Activated CD8-positive, alpha-beta memory T cell treated with anti-CD3 and anti-CD28 coated beads, Interleukin-2, amount 10 ng/mL, durations not matched to agents 7 days and 5 days (primary cell): ENCODE data around the gene MPST. TPM values are rescaled to one million over a fixed set of nuclear protein-coding genes. Genes with fewer than 3 reads are reported as not detected.
A peak's percentile ranks its signal among the peaks of the same experiment; 100 is the strongest.

Experiments
- ATAC-seq: fragments of 150-1000 bp; cut with Tn5 transposase; one replicate; pipeline ENCODE4 v1.10.0; 2021; ENCODE audit warnings: moderate library complexity
- CTCF ChIA-PET: fragments of 350-600 bp; sonication (Branson Sonifier 250); formaldehyde crosslinking; loops from one replicate; lab custom pipeline; 2021; ENCODE audit warnings: antibody characterized with exemption; lab: Charles Lee
- DNase-seq: peaks from one replicate; pipeline ENCODE4 v3.0.0-alpha.2; 2020
- H3K27ac Mint-ChIP-seq: one replicate; pipeline ENCODE4 v1.8.0; 2021; ENCODE audit warnings: mild to moderate bottlenecking, mixed read lengths
- H3K27me3 Mint-ChIP-seq: one replicate; pipeline ENCODE4 v1.8.0; 2021; ENCODE audit warnings: mixed read lengths
- H3K36me3 Mint-ChIP-seq: one replicate; pipeline ENCODE4 v1.8.0; 2021; ENCODE audit warnings: mild to moderate bottlenecking, mixed read lengths
- H3K4me1 Mint-ChIP-seq: one replicate; pipeline ENCODE4 v1.8.0; 2021; ENCODE audit warnings: mixed read lengths
- H3K4me3 Mint-ChIP-seq: one replicate; pipeline ENCODE4 v1.8.0; 2021; ENCODE audit warnings: mild to moderate bottlenecking, moderate library complexity, mixed read lengths
- H3K9me3 Mint-ChIP-seq: one replicate; pipeline ENCODE4 v1.8.0; 2022; ENCODE audit warnings: low read depth, mixed read lengths
- total RNA-seq, 2 experiments: library from RNA; stranded (reverse); gene quantifications; one replicate each; pipeline ENCODE4 v1.2.3, GENCODE V29; 2021

The MPST gene
- total RNA-seq, 2 experiments from 2014 or later: 42.3 to 61.0 TPM

- Mint-ChIP-seq H3K27ac (no peak overlapping the region), H3K27me3 (no peaks in the 10 kb centered on the region), H3K4me3 (no peak overlapping the region), H3K36me3 (peaks cover 14% of the 10 kb centered on the region), H3K9me3 (no peaks in the 10 kb centered on the region), H3K4me1 (peaks cover 41% of the 10 kb centered on the region)
- CTCF ChIA-PET: interaction anchor here (1.0 to 2.1 kb wide), 3 partner anchors 10 to 143 kb away, joined by 4 to 10 read pairs (median 7); no protein-coding TSS in a partner anchor
- ATAC-seq: no peak
- DNase-seq: no peak
These were observed 36.7 kb downstream of the MPST start for GRCh38 chr22:37056246-37056645.

DNA sequence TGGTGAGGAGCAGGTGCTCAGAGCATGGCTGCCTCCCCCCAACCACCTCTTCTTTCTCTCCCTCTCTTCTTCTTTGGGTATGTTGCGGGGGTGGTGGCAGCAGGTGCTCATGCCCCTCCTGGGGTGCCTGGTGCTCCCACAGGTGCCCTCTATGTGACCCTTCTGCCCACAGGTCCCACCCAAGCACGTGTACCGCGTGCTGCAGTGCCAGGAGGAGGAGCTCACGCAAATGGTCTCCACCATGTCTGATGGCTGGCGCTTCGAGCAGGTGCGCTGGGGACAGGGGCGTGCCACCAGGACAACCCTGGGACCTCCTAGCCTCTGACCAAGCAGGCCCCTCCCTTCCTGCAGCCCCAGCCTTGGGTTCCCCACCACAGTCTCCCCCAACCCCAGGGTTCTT lies 37.7 kb downstream of the MPST start:
- CTCF ChIA-PET: interaction anchor here (1.2 kb wide), 1 partner anchor 11 kb away, joined by 3 read pairs; no protein-coding TSS in a partner anchor
- DNase-seq (no peak), ATAC-seq (no peak)
- H3K27ac Mint-ChIP-seq: no peak overlapping the region
- H3K4me1 Mint-ChIP-seq: peaks cover 48% of the 10 kb centered on the region
- no peaks in the 10 kb centered on the region for H3K27me3 Mint-ChIP-seq
- no peak overlapping the region for H3K4me3 Mint-ChIP-seq
- peaks cover 14% of the 10 kb centered on the region for H3K36me3 Mint-ChIP-seq
- no peaks in the 10 kb centered on the region for H3K9me3 Mint-ChIP-seq

DNA sequence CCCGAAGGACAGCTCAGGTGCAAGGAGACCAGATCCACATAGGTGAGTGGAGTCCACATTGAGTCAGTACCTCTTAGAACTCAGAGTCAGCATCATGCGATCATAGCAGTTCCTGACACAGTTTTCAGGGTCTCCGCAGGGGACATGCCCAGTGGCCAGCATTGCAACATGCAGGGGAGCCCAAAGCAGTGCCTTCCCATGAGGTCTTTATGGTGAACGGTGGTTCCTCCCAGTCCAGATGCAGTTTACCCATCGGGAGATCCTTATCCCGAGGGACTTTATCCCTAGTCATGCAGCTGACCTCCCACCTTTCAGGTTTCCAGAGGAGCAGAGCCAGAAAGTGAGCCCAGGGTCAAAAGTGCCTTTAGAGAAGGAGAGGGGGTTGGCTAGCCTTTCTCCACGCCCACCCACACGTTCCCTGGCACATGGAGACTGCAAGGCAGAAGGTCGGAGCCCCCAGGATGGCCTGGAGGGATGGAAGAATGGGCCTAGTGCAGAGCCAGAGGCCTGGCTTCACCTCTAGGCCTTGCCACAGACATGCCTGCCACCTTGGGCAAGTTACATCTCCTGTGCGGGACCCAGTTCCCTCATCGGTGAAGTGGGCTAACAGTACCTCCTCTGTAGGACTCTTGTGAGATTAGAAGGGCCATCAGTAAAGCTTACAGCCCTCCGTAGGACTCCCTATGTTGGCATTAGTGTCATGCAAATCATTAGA lies 38.4 kb downstream of the MPST start:
- CTCF ChIA-PET: interaction anchor here (0.8 to 1.2 kb wide), 2 partner anchors 12 to 139 kb away, joined by 3 read pairs; no protein-coding TSS in a partner anchor
- no peak for ATAC-seq
- H3K4me1 Mint-ChIP-seq: peaks cover 43% of the 10 kb centered on the region
- no peaks in the 10 kb centered on the region for H3K27me3 Mint-ChIP-seq
- H3K27ac Mint-ChIP-seq: no peak overlapping the region
- no peaks in the 10 kb centered on the region for H3K9me3 Mint-ChIP-seq
- DNase-seq: no peak
- no peak overlapping the region for H3K4me3 Mint-ChIP-seq
- H3K36me3 Mint-ChIP-seq: peaks cover 14% of the 10 kb centered on the region

DNA sequence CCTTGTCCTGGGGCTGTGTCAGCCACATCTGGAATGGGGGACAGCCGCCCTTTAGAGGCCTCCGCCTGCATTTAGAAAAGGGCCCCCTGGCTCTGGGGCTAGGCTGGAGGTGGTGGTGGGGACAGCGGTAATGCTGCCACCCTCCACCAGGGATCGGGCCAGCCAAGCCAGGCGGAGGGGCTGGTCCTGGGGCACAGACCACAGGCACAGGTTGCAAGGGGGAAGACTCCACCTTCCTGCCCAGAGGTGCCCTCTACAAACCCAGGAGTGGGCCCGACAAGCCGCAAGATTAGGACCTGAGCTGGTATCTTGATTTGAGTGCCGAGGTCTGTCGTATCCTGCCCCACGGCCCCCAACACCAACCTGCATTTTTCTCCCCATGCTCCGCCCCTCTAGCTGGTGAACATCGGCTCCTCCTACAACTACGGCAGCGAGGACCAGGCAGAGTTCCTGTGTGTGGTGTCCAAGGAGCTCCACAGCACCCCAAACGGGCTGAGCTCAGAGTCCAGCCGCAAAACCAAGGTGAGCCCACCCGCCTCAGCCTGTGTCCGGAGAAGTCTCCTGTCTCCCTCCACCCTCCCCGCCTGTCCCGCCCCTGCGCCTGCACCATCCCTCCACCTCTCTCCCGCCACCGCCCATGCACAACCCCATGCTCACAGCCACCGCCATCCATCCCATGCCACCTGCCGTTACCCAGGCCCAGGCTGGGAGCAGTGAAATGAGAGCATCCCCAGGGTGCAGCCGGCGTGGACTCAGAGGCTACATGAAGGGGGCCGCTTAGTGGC lies 39.6 kb downstream of the MPST start:
- Mint-ChIP-seq H3K4me3 (no peak overlapping the region), H3K27me3 (no peaks in the 10 kb centered on the region), H3K4me1 (peaks cover 35% of the 10 kb centered on the region), H3K36me3 (peaks cover 14% of the 10 kb centered on the region), H3K27ac (peak overlapping the region; percentile 7), H3K9me3 (no peaks in the 10 kb centered on the region)
- DNase-seq (no peak), ATAC-seq (no peak)
- CTCF ChIA-PET: interaction anchor here (0.8 kb wide), 1 partner anchor 138 kb away, joined by 3 read pairs; no protein-coding TSS in a partner anchor

DNA sequence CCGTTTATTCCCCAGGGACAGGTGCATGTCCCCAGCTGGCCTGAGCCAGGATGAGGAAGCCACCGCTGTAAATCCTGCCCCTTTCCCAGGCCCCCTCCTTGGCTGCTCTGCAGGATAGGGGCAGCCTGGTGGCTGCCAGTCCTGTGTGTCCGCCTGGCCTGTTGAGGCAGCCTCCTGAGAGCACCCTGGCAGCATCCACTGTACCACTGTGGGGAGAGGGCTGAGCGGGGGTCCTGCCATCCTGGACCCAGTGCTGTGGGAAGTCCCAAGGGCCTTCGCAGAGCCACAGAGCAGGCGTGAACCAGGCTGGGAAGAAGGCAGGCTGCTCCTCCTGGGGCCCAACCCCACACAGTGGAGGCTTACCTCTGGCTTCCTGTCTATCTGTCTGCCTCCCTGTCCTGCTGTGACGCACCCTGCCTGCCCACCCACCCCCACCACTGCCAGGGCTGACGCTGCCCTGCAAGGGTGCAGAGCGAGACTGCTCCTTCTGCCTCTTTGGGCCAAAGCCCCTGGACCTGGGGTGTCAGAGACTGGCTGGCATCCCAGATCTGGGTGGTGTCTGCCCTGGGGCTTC lies 40.4 kb downstream of the MPST start:
- Mint-ChIP-seq H3K4me1 (peaks cover 35% of the 10 kb centered on the region), H3K4me3 (peak overlapping the region; percentile 66), H3K36me3 (peaks cover 14% of the 10 kb centered on the region), H3K27ac (peak overlapping the region; percentile 81), H3K27me3 (no peaks in the 10 kb centered on the region), H3K9me3 (no peaks in the 10 kb centered on the region)
- ATAC-seq (peak; percentile 83), DNase-seq (peak; percentile 78)
- CTCF ChIA-PET: interaction anchor here (1.2 to 2.1 kb wide), 4 partner anchors 9 to 284 kb away, joined by 3 to 6 read pairs (median 4); partner anchors contain the start of genes IFT27 and KCTD17

DNA sequence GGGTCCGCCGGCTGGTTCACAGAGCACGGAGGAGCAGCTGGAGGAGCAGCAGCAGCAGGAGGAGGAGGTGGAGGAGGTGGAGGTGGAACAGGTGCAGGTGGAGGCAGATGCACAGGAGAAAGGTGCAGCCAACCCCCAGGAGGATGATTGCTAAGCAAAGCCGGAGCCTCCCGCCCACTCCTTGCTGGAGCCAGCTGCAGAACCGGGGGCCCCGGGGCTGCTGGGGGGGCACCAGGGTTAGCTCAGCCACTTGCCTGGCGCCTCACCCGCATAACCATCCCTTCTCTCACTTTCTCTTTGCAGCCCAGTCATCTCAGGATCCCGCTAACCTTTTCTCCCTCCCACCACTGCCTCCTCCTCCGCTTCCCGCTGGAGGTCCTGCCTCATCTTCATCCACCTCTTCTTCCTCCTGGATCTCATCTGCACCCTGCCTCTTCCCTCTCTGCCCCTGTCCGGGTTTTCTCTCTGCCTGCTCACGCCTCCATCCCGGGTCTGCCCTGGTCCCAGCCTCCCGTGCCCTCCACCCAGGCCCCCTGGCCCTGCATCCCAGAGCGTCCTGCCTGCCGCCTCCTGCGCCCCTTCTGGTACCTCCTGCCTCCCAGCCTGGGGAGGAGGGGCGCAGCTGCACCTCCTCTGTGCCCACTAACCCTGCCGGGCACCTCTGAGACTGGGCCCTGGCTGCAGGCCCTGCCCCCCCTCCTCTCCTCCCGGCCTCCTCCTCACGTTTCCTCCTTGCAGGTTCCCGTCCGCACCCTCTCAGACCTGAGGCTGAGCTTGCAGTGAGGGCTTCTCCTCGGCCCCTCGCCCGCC lies 41.5 kb downstream of the MPST start:
- peaks cover 35% of the 10 kb centered on the region for H3K4me1 Mint-ChIP-seq

GRCh38 chr22:37061611-37062375 lies 42.3 kb downstream of the MPST start:
- peak overlapping the region; percentile 19 for H3K27ac Mint-ChIP-seq
- H3K27me3 Mint-ChIP-seq: no peaks in the 10 kb centered on the region
- no peak overlapping the region for H3K4me3 Mint-ChIP-seq
- CTCF ChIA-PET: interaction anchor here (1.0 to 2.1 kb wide), 7 partner anchors 10 to 286 kb away, joined by 3 to 6 read pairs (median 3); partner anchors contain the start of genes IFT27 and KCTD17
- no peaks in the 10 kb centered on the region for H3K9me3 Mint-ChIP-seq
- peaks cover 35% of the 10 kb centered on the region for H3K4me1 Mint-ChIP-seq
- ATAC-seq: no peak
- peaks cover 10% of the 10 kb centered on the region for H3K36me3 Mint-ChIP-seq
- DNase-seq: no peak

More for the DNA sequence above, 41.5 kb downstream of the MPST start:
- Mint-ChIP-seq H3K9me3 (no peaks in the 10 kb centered on the region), H3K27me3 (no peaks in the 10 kb centered on the region), H3K36me3 (peaks cover 13% of the 10 kb centered on the region), H3K4me3 (peak overlapping the region; percentile 66), H3K27ac (peak overlapping the region; percentile 81)
- CTCF ChIA-PET: interaction anchor here (0.7 to 2.1 kb wide), 10 partner anchors 10 to 285 kb away, joined by 3 to 6 read pairs (median 3); partner anchors contain the start of genes IFT27, KCTD17, MPST and TST
- DNase-seq (peak; percentile 86), ATAC-seq (peak; percentile 74)

DNA sequence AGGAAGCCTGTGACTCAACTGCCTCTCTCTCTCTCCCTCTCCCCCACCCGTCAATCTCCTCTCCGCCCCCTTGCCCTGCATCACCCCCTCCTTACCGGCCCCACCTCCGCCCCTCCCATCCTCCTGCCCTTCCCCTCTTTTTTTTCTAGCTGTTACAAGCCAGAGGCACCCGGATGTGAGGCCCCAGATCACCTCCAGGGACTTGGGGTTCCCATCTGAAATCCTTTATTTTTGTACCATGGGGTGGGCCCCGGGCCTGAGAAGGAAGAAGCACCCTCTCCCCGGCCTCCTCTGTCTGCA lies 42.8 kb downstream of the MPST start:
- H3K4me3 Mint-ChIP-seq: no peak overlapping the region
- ATAC-seq (no peak), DNase-seq (no peak)
- no peaks in the 10 kb centered on the region for H3K9me3 Mint-ChIP-seq
- H3K36me3 Mint-ChIP-seq: peaks cover 6% of the 10 kb centered on the region
- no peaks in the 10 kb centered on the region for H3K27me3 Mint-ChIP-seq
- H3K27ac Mint-ChIP-seq: no peak overlapping the region
- CTCF ChIA-PET: interaction anchor here (1.0 to 1.1 kb wide), 2 partner anchors 14 to 18 kb away, joined by 3 to 4 read pairs; no protein-coding TSS in a partner anchor
- peaks cover 35% of the 10 kb centered on the region for H3K4me1 Mint-ChIP-seq

DNA sequence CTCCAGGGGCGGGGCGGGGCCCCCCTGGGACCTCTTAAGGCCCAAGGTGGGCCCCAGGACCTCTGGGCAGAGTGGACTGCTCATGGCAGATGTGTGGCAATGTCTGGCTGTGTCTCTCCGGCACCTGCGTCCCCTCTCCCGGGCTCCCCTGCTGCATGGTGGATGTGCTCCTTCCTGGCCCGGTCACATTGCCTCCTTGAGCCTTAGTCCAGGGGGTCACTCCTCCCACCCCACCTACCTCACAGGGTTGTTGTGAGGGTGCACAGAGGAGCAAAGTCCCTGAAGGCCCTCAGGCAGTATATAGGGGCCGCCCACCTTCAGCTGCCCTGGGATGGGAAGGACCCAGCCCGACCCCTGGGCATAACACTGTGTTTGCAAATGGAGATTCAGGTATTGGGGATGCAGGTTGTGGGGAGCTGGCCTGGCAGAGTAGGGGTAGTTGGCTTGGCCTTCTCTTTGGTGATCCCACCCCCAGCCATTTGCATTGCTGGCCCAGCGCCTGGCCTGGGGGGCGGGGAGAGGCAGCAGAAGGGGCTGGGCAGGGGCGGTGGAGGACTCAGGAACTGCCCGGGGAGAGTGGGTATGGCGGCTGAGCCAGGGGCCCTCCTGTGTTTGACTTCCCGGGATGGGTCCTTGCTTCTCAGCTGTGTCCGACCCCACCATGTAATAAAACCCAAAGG lies 43.3 kb downstream of the MPST start:
- Mint-ChIP-seq H3K9me3 (no peaks in the 10 kb centered on the region), H3K4me1 (peaks cover 35% of the 10 kb centered on the region), H3K36me3 (peaks cover 3% of the 10 kb centered on the region), H3K27me3 (no peaks in the 10 kb centered on the region), H3K27ac (no peak overlapping the region), H3K4me3 (no peak overlapping the region)
- no peak for ATAC-seq
- CTCF ChIA-PET: interaction anchor here (1.1 to 1.8 kb wide), 2 partner anchors 14 to 104 kb away, joined by 3 to 4 read pairs; no protein-coding TSS in a partner anchor
- no peak for DNase-seq

DNA sequence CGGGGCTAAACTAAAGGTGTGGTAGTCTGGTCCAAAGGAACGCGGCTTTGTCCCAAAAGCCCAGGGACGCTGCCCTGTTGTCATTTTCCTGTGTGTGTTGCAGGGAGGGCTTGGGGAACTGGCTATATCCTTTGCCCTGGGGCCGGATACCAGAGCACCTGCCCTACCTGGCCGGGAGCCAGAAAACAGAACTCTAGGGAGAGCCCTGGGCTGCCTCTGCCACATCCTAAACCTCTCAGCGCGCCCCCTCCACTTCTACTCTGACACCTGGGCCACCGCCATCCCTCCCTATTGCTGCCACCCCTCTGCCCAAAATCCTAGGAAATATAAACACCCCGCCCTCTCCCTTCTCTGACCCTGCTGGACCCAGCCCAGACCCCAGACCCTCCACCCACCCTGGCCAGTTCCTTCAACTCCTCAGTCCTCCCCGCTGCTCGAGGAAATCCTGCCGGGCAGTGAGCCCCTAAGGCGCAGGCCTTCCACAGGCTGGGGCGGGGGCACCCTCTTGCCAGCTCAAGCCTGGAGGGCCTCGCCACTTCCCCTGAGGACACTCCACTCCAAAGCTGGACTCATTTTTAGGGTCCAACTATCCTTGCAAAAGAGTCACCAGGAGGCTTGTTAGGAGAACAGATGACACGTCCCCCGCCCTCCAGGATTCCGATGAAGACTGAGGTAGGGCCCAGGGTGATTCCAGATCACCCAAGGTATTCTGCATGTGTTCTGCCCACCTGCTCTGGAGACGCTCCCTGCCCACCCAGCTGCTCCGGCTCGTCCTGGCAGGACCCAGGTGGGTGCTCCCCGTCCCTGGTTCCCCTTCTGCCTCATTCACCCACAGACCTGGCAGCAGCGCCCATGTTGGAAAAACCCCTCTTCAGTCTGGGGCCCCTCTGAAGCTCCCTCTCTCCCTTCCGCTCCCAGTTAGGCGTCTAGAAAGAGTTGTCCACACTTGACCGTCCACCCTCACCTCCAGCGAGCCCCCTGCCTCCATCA lies 44.2 kb downstream of the MPST start:
- ATAC-seq (no peak), DNase-seq (no peak)
- no peak overlapping the region for H3K4me3 Mint-ChIP-seq
- H3K9me3 Mint-ChIP-seq: no peaks in the 10 kb centered on the region
- peaks cover 2% of the 10 kb centered on the region for H3K36me3 Mint-ChIP-seq
- H3K27me3 Mint-ChIP-seq: peaks cover 3% of the 10 kb centered on the region
- CTCF ChIA-PET: interaction anchor here (1.8 kb wide), 1 partner anchor 103 kb away, joined by 4 read pairs; no protein-coding TSS in a partner anchor
- peaks cover 35% of the 10 kb centered on the region for H3K4me1 Mint-ChIP-seq
- H3K27ac Mint-ChIP-seq: no peak overlapping the region
